Natural killer cell (primary cell): ENCODE measurements around the gene KRTAP10-6. TPM values are rescaled to one million over a fixed set of nuclear protein-coding genes. Genes with fewer than 3 reads are reported as not detected.
"Not testable (repeated sequence)": the region's sequence is repeated elsewhere in the genome, so short reads cannot be mapped to it uniquely, and the experiment has no call there.

ENCODE experiments used
- ATAC-seq, 3 donors: fragments of 150-1000 bp in 2 of 3; fragments of 200-7000 bp in 1 of 3; cut with Tn5 transposase; 1 replicate in 1 of 3; 2 replicates in 2 of 3; pipeline ENCODE4 v1.10.0; 2021; ENCODE audit warnings: mild to moderate bottlenecking in 2 of 3, moderate library complexity in 2 of 3
- DNase-seq, 2 donors: peaks; one replicate each; pipeline versions ENCODE4 v3.0.0 to v3.0.0-alpha.2; 2013 to 2021; ENCODE audit warnings: mixed read lengths in 1 of 2
- H3K27ac ChIP-seq: one replicate; pipeline ENCODE4 v1.5.1; 2013; ENCODE audit warnings: mild to moderate bottlenecking, low read length
- H3K27me3 ChIP-seq: one replicate; pipeline ENCODE4 v1.6.1; 2013; ENCODE audit warnings: low read length; ENCODE audit not compliant: control insufficient read depth, insufficient read depth
- H3K36me3 ChIP-seq: one replicate; pipeline ENCODE4 v1.6.1; 2013; ENCODE audit warnings: low read length; ENCODE audit not compliant: control insufficient read depth, insufficient read depth
- H3K4me1 ChIP-seq: one replicate; pipeline ENCODE4 v1.6.1; 2013; ENCODE audit warnings: low read length; ENCODE audit not compliant: control insufficient read depth, insufficient read depth
- H3K4me3 ChIP-seq: one replicate; pipeline ENCODE4 v1.5.1; 2013; ENCODE audit warnings: low read length
- H3K9me3 ChIP-seq: one replicate; pipeline ENCODE4 v1.6.1; 2013; ENCODE audit warnings: low read length; ENCODE audit not compliant: control insufficient read depth, insufficient read depth
- H3K27ac Mint-ChIP-seq, 2 donors: one replicate each; pipeline ENCODE4 v1.8.0; 2022; ENCODE audit warnings: mild to moderate bottlenecking in 2 of 2, mixed read lengths in 2 of 2, moderate library complexity in 1 of 2
- H3K27me3 Mint-ChIP-seq, 2 donors: one replicate each; pipeline ENCODE4 v1.8.0; 2022; ENCODE audit warnings: low read depth in 2 of 2, mixed read lengths in 2 of 2
- H3K36me3 Mint-ChIP-seq: one replicate; pipeline ENCODE4 v1.8.0; 2022; ENCODE audit warnings: mixed read lengths
- H3K4me1 Mint-ChIP-seq, 2 donors: one replicate each; pipeline ENCODE4 v1.8.0; 2022; ENCODE audit warnings: mixed read lengths in 2 of 2
- H3K4me3 Mint-ChIP-seq: one replicate; pipeline ENCODE4 v1.8.0; 2022; ENCODE audit warnings: mild to moderate bottlenecking, moderate library complexity, mixed read lengths
- H3K9me3 Mint-ChIP-seq, 2 donors: one replicate each; pipeline ENCODE4 v1.8.0; 2022; ENCODE audit warnings: mixed read lengths in 2 of 2
- CTCF ChIP-seq: fragments of 200-600 bp; IDR thresholded peaks from one replicate; pipeline ENCODE4 v1.8.0; 2022; ENCODE audit warnings: antibody characterized with exemption
- WGBS: methylation state at CpG from one replicate; pipeline ENCODE4 v1.1.7; 2013; ENCODE audit warnings: missing lambda C conversion rate; ENCODE audit not compliant: insufficient coverage; 5-methylcytosine and 5-hydroxymethylcytosine counted together
- intact Hi-C: fragments of 100-400 bp; cut with micrococcal nuclease; formaldehyde crosslinking; loops from one replicate; pipeline ENCODE4 v1.14.2; 2022
- total RNA-seq, 4 donors: library from RNA; stranded (reverse); fragments of 120-200 nt in 1 of 4; gene quantifications; one replicate each; pipeline versions ENCODE4 v1.2.3 to v1.2.4, GENCODE V29; 2013 to 2022

KRTAP10-6 gene
- total RNA-seq, 3 donors from 2014 or later (not counting 1 experiment from before 2014, with no cell fraction given), result not detected

DNA sequence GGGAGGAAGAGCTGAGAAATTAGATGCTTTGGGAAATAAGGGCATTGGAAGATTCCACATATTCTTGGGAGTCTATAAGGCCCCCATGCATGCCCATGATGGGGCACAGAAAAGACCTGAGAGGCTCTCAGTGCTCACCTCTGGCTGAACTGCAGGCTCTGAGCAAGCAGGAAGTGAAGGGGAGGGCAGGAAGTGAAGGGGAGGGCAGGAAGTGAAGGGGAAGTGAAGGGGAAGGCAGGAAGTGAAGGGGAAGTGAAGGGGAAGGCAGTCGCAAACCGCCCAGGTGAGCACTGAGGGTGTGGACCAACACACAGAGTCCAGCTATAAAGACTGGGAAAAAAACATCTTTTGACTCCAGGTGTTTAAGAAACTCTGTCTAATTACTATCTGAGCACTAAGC is 38.1 kb upstream of the KRTAP10-6 start:
- peak overlapping the region; percentile 79 for H3K27ac Mint-ChIP-seq
- peak overlapping the region; percentile 26 for H3K27ac ChIP-seq
- peaks cover 52% of the 10 kb centered on the region for H3K4me1 ChIP-seq
- peak overlapping the region; percentile 51 for H3K4me3 Mint-ChIP-seq
- 45% methylated on average over 2 of the region's 2 CpGs for WGBS
- peaks cover 34% of the 10 kb centered on the region for H3K36me3 Mint-ChIP-seq
- peak in 1 of 2 donors; percentile 28 for DNase-seq
- no peaks in the 10 kb centered on the region for H3K27me3 ChIP-seq
- no peak overlapping the region for H3K4me3 ChIP-seq
- peaks cover 3 to 10% of the 10 kb centered on the region in 2 donors for H3K27me3 Mint-ChIP-seq
- intact Hi-C loops, result no loop called here
- no peak for TF ChIP-seq CTCF
- peaks cover 9 to 22% of the 10 kb centered on the region in 2 donors for H3K9me3 Mint-ChIP-seq
- H3K4me1 Mint-ChIP-seq, result peaks cover 36 to 46% of the 10 kb centered on the region in 2 donors
- H3K36me3 ChIP-seq, result no peaks in the 10 kb centered on the region
- peaks cover 22% of the 10 kb centered on the region for H3K9me3 ChIP-seq
- ATAC-seq, result no peak

GRCh38 chr21:44628707-44629391 is 36.5 kb upstream of the KRTAP10-6 start:
- Histone ChIP-seq H3K9me3 (peaks cover 22% of the 10 kb centered on the region), H3K27ac (peak overlapping the region; percentile 8), H3K4me1 (peaks cover 56% of the 10 kb centered on the region), H3K27me3 (no peaks in the 10 kb centered on the region), H3K36me3 (no peaks in the 10 kb centered on the region), H3K4me3 (no peak overlapping the region)
- WGBS, result 83% methylated on average over 18 of the region's 18 CpGs
- H3K36me3 Mint-ChIP-seq, result peaks cover 44% of the 10 kb centered on the region
- DNase-seq, result no peak
- intact Hi-C loops, result loop anchor here (10.0 kb wide), 1 partner anchor 86 kb away; the partner anchor contains the start of gene TSPEAR
- H3K4me3 Mint-ChIP-seq, result no peak overlapping the region
- no peak for TF ChIP-seq CTCF
- peaks cover 43 to 59% of the 10 kb centered on the region in 2 donors for H3K4me1 Mint-ChIP-seq
- peaks cover 0 to 3% of the 10 kb centered on the region in 2 donors for H3K27me3 Mint-ChIP-seq
- ATAC-seq, result no peak
- H3K9me3 Mint-ChIP-seq, result peaks cover 14 to 28% of the 10 kb centered on the region in 2 donors
- peak overlapping the region; percentile 79 for H3K27ac Mint-ChIP-seq

GRCh38 chr21:44627831-44628233 is 35.5 kb upstream of the KRTAP10-6 start:
- Histone ChIP-seq H3K9me3 (peaks cover 25% of the 10 kb centered on the region), H3K4me1 (peaks cover 56% of the 10 kb centered on the region)
- Mint-ChIP-seq H3K4me3 (peak overlapping the region; percentile 29), H3K27ac (peak overlapping the region in 1 of 2 donors; percentile 41), H3K9me3 (peaks cover 16 to 33% of the 10 kb centered on the region in 2 donors), H3K4me1 (peaks cover 43 to 59% of the 10 kb centered on the region in 2 donors), H3K36me3 (peaks cover 45% of the 10 kb centered on the region)
- H3K27me3 Mint-ChIP-seq, ATAC-seq, DNase-seq, H3K27me3 ChIP-seq, H3K4me3 ChIP-seq, H3K27ac ChIP-seq, H3K36me3 ChIP-seq: not testable (repeated sequence)
- WGBS, result 63% methylated on average over 12 of the region's 15 CpGs
- intact Hi-C loops, result loop anchor here (2.0 to 10.0 kb wide), 2 partner anchors 31 to 87 kb away; partner anchors contain the start of gene TSPEAR

DNA sequence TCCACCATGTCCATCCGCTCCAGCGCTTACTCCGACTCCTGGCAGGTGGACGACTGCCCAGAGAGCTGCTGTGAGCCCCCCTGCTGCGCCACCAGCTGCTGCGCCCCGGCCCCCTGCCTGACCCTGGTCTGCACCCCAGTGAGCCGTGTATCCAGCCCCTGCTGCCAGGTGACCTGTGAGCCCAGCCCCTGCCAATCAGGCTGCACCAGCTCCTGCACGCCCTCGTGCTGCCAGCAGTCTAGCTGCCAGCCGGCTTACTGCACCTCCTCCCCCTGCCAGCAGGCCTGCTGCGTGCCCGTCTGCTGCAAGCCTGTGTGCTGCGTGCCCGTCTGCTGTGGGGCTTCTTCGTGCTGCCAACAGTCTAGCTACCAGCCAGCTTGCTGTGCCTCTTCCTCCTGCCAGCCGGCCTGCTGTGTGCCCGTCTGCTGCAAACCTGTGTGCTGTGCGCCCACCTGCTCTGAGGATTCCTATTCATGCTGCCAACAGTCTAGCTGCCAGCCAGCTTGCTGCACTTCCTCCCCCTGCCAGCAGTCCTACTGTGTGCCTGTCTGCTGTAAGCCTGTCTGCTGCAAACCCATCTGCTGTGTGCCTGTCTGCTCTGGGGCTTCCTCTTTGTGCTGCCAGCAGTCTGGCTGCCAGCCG is 35.0 kb upstream of the KRTAP10-6 start:
- H3K36me3 ChIP-seq, DNase-seq, H3K27me3 Mint-ChIP-seq, H3K27ac ChIP-seq, H3K4me3 Mint-ChIP-seq, H3K27me3 ChIP-seq, H3K4me3 ChIP-seq, ATAC-seq: not testable (repeated sequence)
- Histone ChIP-seq H3K4me1 (peaks cover 56% of the 10 kb centered on the region), H3K9me3 (peaks cover 26% of the 10 kb centered on the region)
- 90% methylated on average over 18 of the region's 20 CpGs for WGBS
- H3K36me3 Mint-ChIP-seq, result peaks cover 42% of the 10 kb centered on the region
- peak overlapping the region in 1 of 2 donors; percentile 41 for H3K27ac Mint-ChIP-seq
- H3K4me1 Mint-ChIP-seq, result peaks cover 43 to 59% of the 10 kb centered on the region in 2 donors
- intact Hi-C loops, result loop anchor here (2.0 to 10.0 kb wide), 2 partner anchors 31 to 87 kb away; partner anchors contain the start of gene TSPEAR
- peaks cover 17 to 31% of the 10 kb centered on the region in 2 donors for H3K9me3 Mint-ChIP-seq
